WTC11 (cell line): ENCODE measurements around the gene CREB1. TPM values are rescaled to one million over a fixed set of nuclear protein-coding genes. Genes with fewer than 3 reads are reported as not detected.
"Not testable (repeated sequence)": the region's sequence is repeated elsewhere in the genome, so short reads cannot be mapped to it uniquely, and the experiment has no call there.

ENCODE experiments used
- ATAC-seq: fragments of 200-7000 bp; cut with Tn5 transposase; 2 replicates; pipeline ENCODE4 v1.10.0; 2021; ENCODE audit warnings: mild to moderate bottlenecking, moderate library complexity
- CTCF ChIA-PET: fragments of 300-600 bp; sonication (Branson Sonifier 250); formaldehyde crosslinking; loops from one replicate; lab custom pipeline; 2021; ENCODE audit warnings: antibody characterized with exemption; lab: Charles Lee
- POLR2A ChIA-PET: fragments of 350-600 bp; sonication (Branson Sonifier 250); formaldehyde crosslinking; loops from one replicate; lab custom pipeline; 2021; ENCODE audit warnings: antibody characterized with exemption; lab: Charles Lee
- DNase-seq: peaks from one replicate; pipeline ENCODE4 v3.0.0; 2021; ENCODE audit warnings: low spot score
- H3K27ac Mint-ChIP-seq: 2 replicates; pipeline ENCODE4 v1.8.0; 2021; ENCODE audit warnings: mixed read lengths
- H3K27me3 Mint-ChIP-seq: 2 replicates; pipeline ENCODE4 v1.8.0; 2021; ENCODE audit warnings: low read depth, mild to moderate bottlenecking, moderate library complexity, mixed read lengths
- H3K36me3 Mint-ChIP-seq: 2 replicates; pipeline ENCODE4 v1.8.0; 2021; ENCODE audit warnings: mixed read lengths
- H3K4me1 Mint-ChIP-seq: 2 replicates; pipeline ENCODE4 v1.8.0; 2022; ENCODE audit warnings: mixed read lengths
- H3K4me3 Mint-ChIP-seq: 2 replicates; pipeline ENCODE4 v1.8.0; 2021; ENCODE audit warnings: mild to moderate bottlenecking, moderate library complexity, mixed read lengths
- H3K9me3 Mint-ChIP-seq: 2 replicates; pipeline ENCODE4 v1.8.0; 2021; ENCODE audit warnings: mixed read lengths
- NFYB ChIP-seq: sonication (generic); formaldehyde crosslinking; conservative IDR thresholded peaks from 2 replicates; pipeline ENCODE4 v1.8.0; 2022; ENCODE audit warnings: low read depth, missing genetic modification reagents
- ZNF317 ChIP-seq: sonication (generic); formaldehyde crosslinking; IDR thresholded peaks from 2 replicates; pipeline ENCODE4 v1.8.1; 2023; ENCODE audit warnings: low read depth, mild to moderate bottlenecking, moderate library complexity, missing genetic modification reagents, borderline replicate concordance
- total RNA-seq: library from RNA; stranded (reverse); gene quantifications from 3 replicates; pipeline ENCODE4 v1.2.3, GENCODE V29; 2021

Gene CREB1
- total RNA-seq, 1 experiment from 2014 or later, result 97.7 TPM

DNA sequence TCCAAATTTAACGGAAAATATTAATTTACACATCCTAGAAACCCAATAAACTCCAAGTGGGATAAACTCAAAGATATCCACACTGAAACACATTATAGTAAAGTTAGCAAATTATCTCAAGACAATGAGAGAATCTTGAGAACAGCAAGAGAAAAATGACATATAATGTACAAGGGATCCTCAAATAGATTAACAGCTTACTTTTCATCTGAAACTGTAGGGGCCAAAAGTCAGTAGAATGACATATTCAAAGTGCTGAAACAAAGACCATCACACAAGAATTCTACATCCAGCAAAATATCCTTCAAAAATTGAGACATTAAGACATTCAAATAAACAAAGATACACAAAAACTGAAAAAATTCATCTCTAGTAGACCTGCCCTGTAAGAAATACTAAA is 114.1 kb downstream of the CREB1 start:
- ATAC-seq (no peak), DNase-seq (no peak)
- peaks cover 9% of the 10 kb centered on the region for H3K36me3 Mint-ChIP-seq
- H3K9me3 Mint-ChIP-seq, result peaks cover 32% of the 10 kb centered on the region
- H3K4me1 Mint-ChIP-seq, result no peaks in the 10 kb centered on the region
- POLR2A ChIA-PET, result no interaction called here
- no peak overlapping the region for H3K4me3 Mint-ChIP-seq
- H3K27me3 Mint-ChIP-seq, result no peaks in the 10 kb centered on the region; the same call in 1 of the 2 replicates
- no peak for TF ChIP-seq NFYB
- TF ChIP-seq ZNF317, result peak; percentile 73
- CTCF ChIA-PET, result no interaction called here
- H3K27ac Mint-ChIP-seq, result no peak overlapping the region

DNA sequence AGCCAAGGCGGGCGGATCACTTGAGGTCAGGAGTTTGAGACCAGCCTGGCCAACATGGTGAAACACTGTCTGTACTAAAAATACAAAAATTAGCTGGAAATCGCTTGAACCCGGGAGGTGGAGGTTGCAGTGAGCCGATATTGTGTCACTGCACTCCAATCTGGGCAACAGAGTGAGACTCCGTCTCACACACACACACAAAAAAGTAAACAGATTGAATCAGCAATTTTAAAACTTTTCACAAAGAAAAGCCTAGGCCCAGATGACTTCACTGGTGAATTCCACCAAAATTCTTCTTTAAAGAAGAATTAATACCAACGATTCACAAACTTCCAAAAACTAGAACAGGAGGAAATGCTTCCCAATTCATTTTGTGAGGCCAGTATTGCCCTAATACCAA is 116.8 kb downstream of the CREB1 start:
- DNase-seq, H3K27me3 Mint-ChIP-seq, H3K36me3 Mint-ChIP-seq, H3K27ac Mint-ChIP-seq, H3K4me3 Mint-ChIP-seq, ATAC-seq, H3K4me1 Mint-ChIP-seq, POLR2A ChIA-PET: not testable (repeated sequence)
- H3K9me3 Mint-ChIP-seq, result peaks cover 16% of the 10 kb centered on the region
- CTCF ChIA-PET, result interaction anchor here (0.8 kb wide), 1 partner anchor 21 kb away, joined by 3 read pairs; no protein-coding TSS in a partner anchor

Other genes with a start within 250 kb of the CREB1 start
- 56.0 to 57.6 TPM (median 56.4 TPM) in 3 replicates for gene METTL21A, start 95.4 kb downstream of the CREB1 start, total RNA-seq
- 26.6 to 31.6 TPM (median 28.1 TPM) in 3 replicates for gene CCNYL1, start 181.7 kb downstream of the CREB1 start, total RNA-seq
- gene FZD5, start 239.9 kb downstream of the CREB1 start, total RNA-seq, result 52.8 to 103 TPM (median 53.7 TPM) in 3 replicates